Endothelial cell of umbilical vein (primary cell): ENCODE results near the gene CST1. TPM values are rescaled to one million over a fixed set of nuclear protein-coding genes. Genes with fewer than 3 reads are reported as not detected.

Experiments used
- BruUV-seq: library from RNA; stranded (reverse); fragments of 400-500 nt; replicated peaks from 2 replicates; lab custom pipeline; 2021; lab: Mats Ljungman, UMichigan
- CTCF ChIA-PET: fragments of 300-600, 350-600 bp; sonication (Branson Sonifier 250); formaldehyde crosslinking; loops from one replicate; lab custom pipeline; 2021; ENCODE audit warnings: antibody characterized with exemption, inconsistent platforms; lab: Charles Lee
- POLR2A ChIA-PET: fragments of 300-600, 350-600 bp; sonication (Branson Sonifier 250); formaldehyde crosslinking; loops from one replicate; lab custom pipeline; 2021; ENCODE audit warnings: antibody characterized with exemption, inconsistent platforms; lab: Charles Lee
- DNase-seq: peaks from one replicate; pipeline ENCODE4 v3.0.0-alpha.2; 2011; ENCODE audit warnings: low read depth, low spot score
- FAIRE-seq: peaks from 2 replicates; lab custom pipeline; 2011; peaks lifted over from hg19 to GRCh38; lab: Jason Lieb, UNC
- H2AFZ ChIP-seq: 2 replicates; pipeline ENCODE4 v1.6.0; 2012; ENCODE audit warnings: low read depth, low read length, control low read depth, inconsistent platforms
- H3K27ac ChIP-seq: 2 replicates; pipeline ENCODE4 v1.5.1; 2011; ENCODE audit warnings: low read depth, mild to moderate bottlenecking, control low read depth, low read length, moderate library complexity; ENCODE audit not compliant: insufficient read depth
- H3K27me3 ChIP-seq, 2 experiments: 2 replicates each; pipeline versions ENCODE4 v1.6.0 to v1.6.1; 2011; ENCODE audit warnings: low read length in 2 of 2, mixed read lengths in 1 of 2; ENCODE audit not compliant: control insufficient read depth in 2 of 2, insufficient read depth in 2 of 2
- H3K36me3 ChIP-seq, 2 experiments: 2 replicates in 1 of 2; 3 replicates in 1 of 2; pipeline ENCODE4 v1.5.1; 2011; ENCODE audit warnings: low read length in 2 of 2, mild to moderate bottlenecking in 1 of 2, moderate library complexity in 1 of 2; ENCODE audit not compliant: control insufficient read depth in 2 of 2, insufficient read depth in 2 of 2; ENCODE audit errors: extremely low read depth in 1 of 2
- H3K4me1 ChIP-seq: 3 replicates; pipeline ENCODE4 v1.5.1; 2011; ENCODE audit warnings: mild to moderate bottlenecking, low read length; ENCODE audit not compliant: control insufficient read depth, insufficient read depth; ENCODE audit errors: extremely low read depth
- H3K4me2 ChIP-seq: 2 replicates; pipeline ENCODE4 v1.6.1; 2011; ENCODE audit warnings: low read length, control low read depth, mixed read lengths; ENCODE audit not compliant: insufficient read depth
- H3K4me3 ChIP-seq, 3 experiments: fragments of 200-600 bp in 1 of 3; sonication (generic), shearing (Covaris generic) in 1 of 3; replicated peaks in 1 of 3; 2 replicates each; pipeline ENCODE4 v1.5.1; 2011 to 2016; ENCODE audit warnings: control low read depth in 3 of 3, low read length in 3 of 3, mild to moderate bottlenecking in 2 of 3, inconsistent platforms in 1 of 3, low read depth in 1 of 3, moderate library complexity in 1 of 3; ENCODE audit not compliant: insufficient read depth in 1 of 3
- H3K79me2 ChIP-seq: 2 replicates; pipeline ENCODE4 v1.6.0; 2012; ENCODE audit warnings: low read length, inconsistent platforms; ENCODE audit not compliant: control insufficient read depth, insufficient read depth
- H3K9ac ChIP-seq: replicated peaks from 2 replicates; pipeline ENCODE3; 2011; ENCODE audit warnings: low read length, control low read depth; ENCODE audit not compliant: insufficient read depth; ENCODE audit errors: extremely low read depth
- H3K9me1 ChIP-seq: replicated peaks from 3 replicates; pipeline ENCODE4 v1.6.0; 2011; ENCODE audit warnings: mild to moderate bottlenecking, low read length; ENCODE audit not compliant: control insufficient read depth, insufficient read depth; ENCODE audit errors: extremely low read depth
- H3K9me3 ChIP-seq: replicated peaks from 2 replicates; pipeline ENCODE4 v1.5.1; 2012; ENCODE audit warnings: low read length, inconsistent platforms; ENCODE audit not compliant: control insufficient read depth, insufficient read depth
- H4K20me1 ChIP-seq: replicated peaks from 2 replicates; pipeline ENCODE3; 2011; ENCODE audit warnings: mild to moderate bottlenecking, low read length; ENCODE audit not compliant: control insufficient read depth, insufficient read depth; ENCODE audit errors: extremely low read depth
- CTCF ChIP-seq, 2 donors: IDR thresholded peaks; 1 replicate in 1 of 2; 2 replicates in 1 of 2; pipeline ENCODE4 v1.5.1; 2011; ENCODE audit warnings: low read length in 2 of 2, mild to moderate bottlenecking in 2 of 2, moderate library complexity in 2 of 2, control low read depth in 1 of 2, inconsistent platforms in 1 of 2, low read depth in 1 of 2; ENCODE audit not compliant: insufficient read depth in 1 of 2; ENCODE audit errors: extremely low read depth in 1 of 2
- EZH2 ChIP-seq: IDR thresholded peaks from 2 replicates; pipeline ENCODE4 v1.6.1; 2012; ENCODE audit warnings: borderline replicate concordance, low read depth, mild to moderate bottlenecking, moderate library complexity, low read length, inconsistent platforms; ENCODE audit not compliant: severe bottlenecking
- FOS ChIP-seq: IDR thresholded peaks from 2 replicates; pipeline ENCODE4 v1.6.1; 2011; ENCODE audit warnings: mild to moderate bottlenecking, low read length, moderate library complexity, borderline replicate concordance; ENCODE audit not compliant: insufficient read depth
- GATA2 ChIP-seq: IDR thresholded peaks from 2 replicates; pipeline ENCODE4 v1.7.0; 2011; ENCODE audit warnings: low read depth, mild to moderate bottlenecking, moderate library complexity, mixed read lengths, low read length; ENCODE audit not compliant: insufficient read length, insufficient read depth
- JUN ChIP-seq: IDR thresholded peaks from 2 replicates; pipeline ENCODE4 v1.6.1; 2011; ENCODE audit warnings: borderline replicate concordance, low read depth; ENCODE audit not compliant: insufficient read length, insufficient read depth
- MAX ChIP-seq: IDR thresholded peaks from 2 replicates; pipeline ENCODE4 v1.6.1; 2011; ENCODE audit not compliant: insufficient read depth, insufficient read length
- MYC ChIP-seq: IDR thresholded peaks from one replicate; pipeline ENCODE4 v1.6.1; 2011; ENCODE audit warnings: mild to moderate bottlenecking, low read depth, low read length
- POLR2A ChIP-seq: IDR thresholded peaks from 2 replicates; pipeline ENCODE4 v1.6.1; 2012; ENCODE audit warnings: low read depth, mild to moderate bottlenecking, control low read depth, low read length
- POLR2AphosphoS5 ChIP-seq: IDR thresholded peaks from 2 replicates; pipeline ENCODE4 v1.6.1; 2012; ENCODE audit warnings: low read depth, mild to moderate bottlenecking, control low read depth, low read length, moderate library complexity; ENCODE audit not compliant: insufficient read depth
- dilution Hi-C: fragments of 300-500 bp; cut with MboI; formaldehyde crosslinking; loops from one replicate; pipeline ENCODE4 v1.15.0; 2019; ENCODE audit warnings: low sequenced_read_pairs; ENCODE audit not compliant: extremely low pct_ligation_motif_present
- intact Hi-C: fragments of 100-400 bp; cut with micrococcal nuclease; formaldehyde crosslinking; loops from one replicate; pipeline ENCODE4 v1.10.0; 2022
- polyA plus RNA-seq, 4 experiments: library from polyadenylated mRNA; depleted of rRNA in 3 of 4; stranded (reverse) in 3 of 4; unstranded in 1 of 4; fragments of >200 nt; gene quantifications; 2 replicates each; pipeline versions ENCODE4 v1.2.1 to v1.2.3, GENCODE V29; 2011 to 2012; ENCODE audit warnings: missing spikeins in 1 of 4
- total RNA-seq: library from RNA; stranded (reverse); gene quantifications from 2 replicates; pipeline ENCODE4 v1.2.3, GENCODE V29; 2021

Gene CST1
- total and polyA plus RNA-seq, 2 donors (not counting 3 experiments of a cell fraction or from before 2014, with no cell fraction given): 0.19 to 2.2 TPM

- TF ChIP-seq MYC: no peak
- TF ChIP-seq POLR2A: no peak
- no peak for TF ChIP-seq MAX
- no peak for TF ChIP-seq GATA2
- no peak for TF ChIP-seq POLR2AphosphoS5
- TF ChIP-seq FOS: no peak
- no peak for TF ChIP-seq JUN
- no peak for TF ChIP-seq CTCF (IDR thresholded peaks at IDR 0.05; ENCODE audit: extremely low read depth in 1 of 2, insufficient read depth in 1 of 2, low read depth in 1 of 2, low read length in 2 of 2)
- no peak for TF ChIP-seq EZH2
- ChIA-PET CTCF (interaction anchor here (1.6 kb wide), 1 partner anchor 34 kb away, joined by 5 read pairs; no protein-coding TSS in a partner anchor), POLR2A (no interaction called here)
- FAIRE-seq (peak; percentile 31), DNase-seq (no peak)
- Histone ChIP-seq H3K27me3 (peaks cover 2 to 3% of the 10 kb centered on the region in 2 experiments), H2AFZ (no peak overlapping the region), H3K27ac (no peak overlapping the region), H3K9ac (no peak overlapping the region), H3K4me3 (no peak overlapping the region), H3K9me1 (no peaks in the 10 kb centered on the region), H3K79me2 (no peaks in the 10 kb centered on the region), H3K4me2 (no peak overlapping the region), H3K36me3 (no peaks in the 10 kb centered on the region), H4K20me1 (no peaks in the 10 kb centered on the region), H3K4me1 (no peaks in the 10 kb centered on the region), H3K9me3 (no peaks in the 10 kb centered on the region)
- intact Hi-C loops (no loop called here), dilution Hi-C loops (no loop called here)
- no TSS peak for BruUV-seq
Measured at GRCh38 chr20:23702021-23702420, 48.7 kb downstream of the CST1 start.
